RKO (cell line): ENCODE results near the gene PRRG2.
A peak's percentile ranks its signal among the peaks of the same experiment; 100 is the strongest.
"Not testable (repeated sequence)": the region's sequence is repeated elsewhere in the genome, so short reads cannot be mapped to it uniquely, and the experiment has no call there.

Experiments used
- DNase-seq: peaks from one replicate; pipeline ENCODE4 v3.0.0-alpha.2; 2016; ENCODE audit warnings: low spot score

Gene PRRG2

GRCh38 chr19:49609499-49610092, 28.5 kb downstream of the PRRG2 start:
- DNase-seq = no peak

DNA sequence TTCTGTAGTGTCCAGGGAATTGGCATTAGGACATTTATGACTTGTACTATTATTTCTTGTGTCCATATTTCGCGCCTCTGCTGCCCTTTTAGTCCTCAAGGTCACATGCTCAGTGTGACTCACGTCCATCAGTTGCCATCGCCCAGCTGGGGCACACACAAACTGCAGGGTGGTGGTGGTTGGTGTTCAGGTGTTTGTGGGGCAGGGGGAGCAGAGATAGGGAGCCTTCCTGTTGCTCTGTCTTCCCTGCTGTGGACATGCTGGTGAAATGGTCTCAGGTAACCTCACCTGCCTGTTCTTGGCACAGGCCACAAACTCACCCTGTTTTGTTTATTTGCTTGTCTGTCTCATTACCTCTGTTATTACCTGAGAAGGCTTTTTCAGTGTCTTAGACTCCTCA, 32.3 kb downstream of the PRRG2 start:
- DNase-seq = peak; percentile 60

GRCh38 chr19:49614096-49614833, 33.1 kb downstream of the PRRG2 start:
- peak; percentile 90 for DNase-seq

- no peak for DNase-seq
Measured at GRCh38 chr19:49615861-49616260, 34.7 kb downstream of the PRRG2 start.

GRCh38 chr19:49616532-49616931, 35.4 kb downstream of the PRRG2 start:
- DNase-seq = no peak

GRCh38 chr19:49616945-49617344, 35.8 kb downstream of the PRRG2 start:
- DNase-seq = no peak

GRCh38 chr19:49617860-49618259, 36.7 kb downstream of the PRRG2 start:
- DNase-seq = not testable (repeated sequence)

- DNase-seq = no peak
Measured at GRCh38 chr19:49624967-49625910, 44.1 kb downstream of the PRRG2 start.

- no peak for DNase-seq
Measured at GRCh38 chr19:49626226-49626625, 45.1 kb downstream of the PRRG2 start.

- no peak for DNase-seq
Measured at GRCh38 chr19:49629659-49630058, 48.5 kb downstream of the PRRG2 start.

- no peak for DNase-seq
Measured at GRCh38 chr19:49631014-49631588, 50.0 kb downstream of the PRRG2 start.

DNA sequence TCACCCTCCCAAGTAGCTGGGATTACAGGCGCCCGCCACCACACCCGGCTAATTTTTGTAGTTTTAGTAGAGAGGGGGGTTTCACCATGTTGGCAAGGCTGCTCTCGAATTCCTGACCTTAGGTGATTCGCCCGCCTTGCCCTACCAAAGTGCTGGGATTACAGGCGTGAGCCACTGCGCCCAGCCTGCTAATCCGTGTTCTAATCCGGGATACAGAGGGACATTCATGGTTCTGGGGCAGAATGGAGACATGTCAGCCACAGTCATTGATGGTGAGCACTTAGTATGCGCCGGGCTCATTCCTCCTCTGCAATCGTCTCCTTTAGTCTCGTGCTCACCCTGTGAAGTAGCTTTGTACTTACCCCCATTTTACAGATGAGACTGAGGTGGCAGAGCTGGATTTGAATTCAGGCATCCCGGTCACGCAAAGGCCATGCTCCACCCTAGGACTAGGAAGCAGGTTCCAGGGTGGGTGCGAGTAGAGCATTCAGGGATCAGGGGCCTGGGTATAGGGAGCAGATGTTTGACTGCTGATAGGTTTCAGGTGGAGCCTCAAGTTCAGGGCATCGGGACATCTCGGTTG, 50.6 kb downstream of the PRRG2 start:
- DNase-seq = no peak

- no peak for DNase-seq
Measured at GRCh38 chr19:49632576-49632975, 51.5 kb downstream of the PRRG2 start.

DNA sequence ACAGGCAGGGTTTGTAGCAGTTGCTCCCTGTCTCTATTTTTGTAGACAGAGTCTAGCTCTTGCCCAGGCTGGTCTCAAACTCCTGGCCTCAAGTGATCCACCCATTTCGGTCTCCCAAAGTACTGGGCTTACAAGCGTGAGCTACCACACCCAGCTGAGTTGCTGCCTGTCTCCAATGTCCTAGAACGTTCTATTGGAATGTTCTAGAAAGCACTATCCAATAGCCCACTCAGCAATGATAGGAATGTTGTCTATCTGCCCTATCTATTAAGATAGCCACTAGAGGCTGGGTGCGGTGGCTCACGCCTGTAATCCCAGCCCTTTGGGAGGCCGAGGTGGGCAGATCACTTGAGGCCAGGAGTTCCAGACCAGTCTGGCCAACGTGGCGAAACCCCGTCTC, 52.2 kb downstream of the PRRG2 start:
- not testable (repeated sequence) for DNase-seq

DNA sequence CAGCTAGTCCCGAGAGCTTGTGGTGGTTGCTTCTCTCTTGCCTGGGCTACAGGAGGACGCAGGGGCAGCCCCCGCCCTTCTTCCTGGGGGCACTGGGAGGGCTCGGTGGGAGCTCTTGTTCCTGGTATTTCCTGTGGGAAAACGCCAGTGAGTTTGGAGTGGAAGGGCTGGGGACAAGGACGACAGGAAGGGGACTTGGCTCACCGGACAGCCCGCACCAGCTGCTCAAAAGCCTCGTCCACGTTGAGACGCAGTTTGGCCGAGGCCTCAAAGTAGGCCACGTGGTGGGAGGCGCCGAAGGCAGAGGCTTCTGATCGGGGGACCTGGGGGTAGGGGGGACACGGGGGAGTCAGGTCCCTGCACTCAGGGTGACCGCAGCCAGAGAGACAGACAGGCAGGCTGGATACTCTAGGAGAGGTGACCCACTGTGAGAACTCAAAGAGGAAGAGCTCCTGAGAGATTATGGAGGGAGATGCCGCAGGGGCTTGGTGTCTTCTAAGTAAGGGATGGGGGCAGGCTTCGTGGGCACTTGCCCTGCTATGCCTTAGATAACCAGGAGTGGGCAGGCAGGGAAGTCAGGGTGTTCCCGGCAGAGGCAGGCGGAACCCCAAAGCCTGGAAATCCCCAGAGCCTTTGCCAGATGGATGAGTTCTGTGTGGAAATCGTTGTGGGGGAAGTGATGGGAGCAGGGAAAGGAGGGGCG, 54.6 kb downstream of the PRRG2 start:
- DNase-seq = no peak

GRCh38 chr19:49636233-49636932, 55.3 kb downstream of the PRRG2 start:
- no peak for DNase-seq

- no peak for DNase-seq
Measured at GRCh38 chr19:49637821-49638738, 57.0 kb downstream of the PRRG2 start.

DNA sequence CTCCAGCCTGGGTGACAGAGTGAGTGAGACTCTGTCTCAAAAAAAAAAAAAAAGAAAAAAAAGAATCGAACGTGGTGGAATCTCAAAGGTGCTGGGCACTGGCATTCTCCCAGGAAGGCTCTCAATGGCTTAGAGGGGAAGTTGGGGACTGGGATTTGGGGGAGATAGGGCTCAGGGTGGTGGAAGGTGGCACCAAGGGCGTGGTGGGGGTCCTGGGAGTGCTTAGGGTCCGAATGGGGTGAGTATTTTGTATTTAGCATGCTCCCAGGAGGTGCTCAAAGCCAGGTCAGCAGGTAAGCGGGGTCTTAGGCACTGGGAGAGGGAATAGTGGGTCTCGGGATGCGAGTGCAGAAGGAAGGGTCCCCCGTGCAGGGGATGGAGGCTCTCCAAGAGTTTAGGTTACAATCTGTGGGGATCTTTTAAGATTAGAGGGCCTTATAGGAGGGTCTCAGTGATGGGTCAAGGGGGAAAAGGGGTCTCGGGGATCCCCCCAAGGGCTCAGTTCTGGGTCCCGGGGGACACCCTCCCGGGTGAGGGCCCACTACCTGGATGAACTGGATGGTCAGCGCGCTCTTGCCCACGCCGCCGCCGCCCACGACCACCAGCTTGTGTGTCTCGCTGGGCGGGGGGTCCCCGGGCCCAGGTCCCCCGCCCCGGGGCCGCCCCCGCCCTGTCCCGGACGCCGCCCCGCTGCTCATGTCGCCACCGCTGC, 58.4 kb downstream of the PRRG2 start:
- DNase-seq = no peak
